ENCODE measurements around the gene TERC.
A peak's percentile ranks its signal among the peaks of the same experiment; 100 is the strongest.
"Not testable (repeated sequence)": the region's sequence is repeated elsewhere in the genome, so short reads cannot be mapped to it uniquely, and the experiment has no call there.

Gene TERC

DNA sequence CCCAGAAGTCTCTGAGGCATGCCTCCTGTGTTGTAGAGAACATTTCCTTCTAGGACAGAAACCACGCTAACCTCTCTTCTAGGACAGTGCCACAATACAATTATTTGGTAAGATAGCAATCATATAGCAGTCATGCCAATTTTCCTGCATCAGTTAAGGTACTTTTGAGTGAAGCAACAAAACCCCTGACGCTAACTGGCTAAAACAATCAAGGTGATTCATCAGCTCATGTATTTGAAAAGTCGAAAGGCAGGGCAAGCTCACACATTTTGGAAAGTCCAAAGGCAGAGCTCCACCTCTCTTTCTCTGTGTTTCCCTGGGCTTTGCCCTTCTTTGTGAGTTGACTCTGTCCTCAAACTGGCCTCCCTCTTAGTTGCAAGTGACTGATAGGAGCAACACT is 10.1 kb downstream of the TERC start:
- no peak for DNase-seq (ENCODE audit: low read depth)
- H3K4me3 ChIP-seq (ENCODE audit: low read depth, low read length) = no peak overlapping the region
- TF ChIP-seq, protein P1, sequence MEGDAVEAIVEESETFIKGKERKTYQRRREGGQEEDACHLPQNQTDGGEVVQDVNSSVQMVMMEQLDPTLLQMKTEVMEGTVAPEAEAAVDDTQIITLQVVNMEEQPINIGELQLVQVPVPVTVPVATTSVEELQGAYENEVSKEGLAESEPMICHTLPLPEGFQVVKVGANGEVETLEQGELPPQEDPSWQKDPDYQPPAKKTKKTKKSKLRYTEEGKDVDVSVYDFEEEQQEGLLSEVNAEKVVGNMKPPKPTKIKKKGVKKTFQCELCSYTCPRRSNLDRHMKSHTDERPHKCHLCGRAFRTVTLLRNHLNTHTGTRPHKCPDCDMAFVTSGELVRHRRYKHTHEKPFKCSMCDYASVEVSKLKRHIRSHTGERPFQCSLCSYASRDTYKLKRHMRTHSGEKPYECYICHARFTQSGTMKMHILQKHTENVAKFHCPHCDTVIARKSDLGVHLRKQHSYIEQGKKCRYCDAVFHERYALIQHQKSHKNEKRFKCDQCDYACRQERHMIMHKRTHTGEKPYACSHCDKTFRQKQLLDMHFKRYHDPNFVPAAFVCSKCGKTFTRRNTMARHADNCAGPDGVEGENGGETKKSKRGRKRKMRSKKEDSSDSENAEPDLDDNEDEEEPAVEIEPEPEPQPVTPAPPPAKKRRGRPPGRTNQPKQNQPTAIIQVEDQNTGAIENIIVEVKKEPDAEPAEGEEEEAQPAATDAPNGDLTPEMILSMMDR (conservative IDR thresholded peaks at IDR 0.05; ENCODE audit: low read depth, low read length) = no peak

DNA sequence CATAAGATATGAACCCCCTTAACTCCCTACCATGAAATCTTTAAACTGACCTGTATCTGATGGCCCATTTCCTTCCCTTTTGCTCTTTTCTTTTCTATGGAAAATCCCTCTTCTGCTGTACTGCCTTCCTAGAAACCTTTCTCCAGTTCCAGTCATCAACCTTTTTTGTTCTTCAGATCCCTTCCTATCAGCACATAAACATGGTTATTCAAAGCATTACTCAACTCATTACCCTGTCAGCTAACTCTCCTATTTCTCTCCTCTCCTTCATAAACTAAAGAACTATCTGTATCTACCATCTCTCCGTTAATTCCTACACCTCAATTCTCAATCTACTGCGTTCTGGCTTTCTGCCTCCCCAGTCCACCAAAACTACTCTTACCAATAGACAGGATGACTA is 13.0 kb downstream of the TERC start:
- H3K4me3 ChIP-seq (ENCODE audit: low read depth, low read length) = no peak overlapping the region
- DNase-seq (ENCODE audit: low read depth) = no peak
- TF ChIP-seq, protein P1 (conservative IDR thresholded peaks at IDR 0.05; ENCODE audit: low read depth, low read length) = no peak

DNA sequence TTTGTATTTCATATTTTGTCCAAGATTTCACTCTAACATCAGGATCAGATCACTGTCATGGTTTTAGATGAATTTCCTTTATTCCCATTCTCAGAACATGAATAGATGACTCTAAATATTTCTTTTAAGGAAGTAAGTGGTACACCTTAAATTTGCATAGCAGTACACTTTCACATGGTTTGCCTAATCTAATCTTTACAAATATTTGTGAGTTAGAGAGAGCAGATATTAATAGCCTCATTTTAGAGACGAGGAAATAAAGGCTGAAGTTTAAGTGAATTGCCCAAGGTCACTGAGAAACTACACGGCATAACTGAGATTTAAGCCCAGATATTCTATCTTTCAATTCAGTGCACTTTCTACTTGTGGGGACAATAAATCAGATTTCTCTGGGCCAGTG is 14.2 kb downstream of the TERC start:
- TF ChIP-seq, protein P1 (conservative IDR thresholded peaks at IDR 0.05; ENCODE audit: low read depth, low read length) = no peak
- no peak overlapping the region for H3K4me3 ChIP-seq (ENCODE audit: low read depth, low read length)
- DNase-seq (ENCODE audit: low read depth) = no peak

DNA sequence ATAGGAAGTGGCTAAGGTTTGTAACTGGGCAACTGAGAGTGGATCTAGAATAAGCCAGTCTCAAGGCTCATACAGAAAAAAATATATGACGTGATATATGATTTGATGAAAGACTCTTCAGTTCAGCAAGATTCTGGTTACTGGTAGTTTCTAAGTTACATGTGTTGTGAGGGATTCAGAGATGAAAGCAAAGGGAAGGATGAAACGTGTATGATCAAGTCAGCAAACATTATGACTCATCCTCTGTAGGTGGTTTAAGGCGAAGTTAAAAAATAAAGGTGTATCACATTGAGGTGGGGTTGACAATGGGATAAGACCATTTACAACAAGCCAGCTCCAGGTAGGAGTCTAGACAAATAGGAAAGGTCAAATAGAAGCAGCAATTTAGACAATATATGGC is 16.2 kb downstream of the TERC start:
- no peak for DNase-seq (ENCODE audit: low read depth)
- no peak overlapping the region for H3K4me3 ChIP-seq (ENCODE audit: low read depth, low read length)
- TF ChIP-seq, protein P1 (conservative IDR thresholded peaks at IDR 0.05; ENCODE audit: low read depth, low read length) = no peak

DNA sequence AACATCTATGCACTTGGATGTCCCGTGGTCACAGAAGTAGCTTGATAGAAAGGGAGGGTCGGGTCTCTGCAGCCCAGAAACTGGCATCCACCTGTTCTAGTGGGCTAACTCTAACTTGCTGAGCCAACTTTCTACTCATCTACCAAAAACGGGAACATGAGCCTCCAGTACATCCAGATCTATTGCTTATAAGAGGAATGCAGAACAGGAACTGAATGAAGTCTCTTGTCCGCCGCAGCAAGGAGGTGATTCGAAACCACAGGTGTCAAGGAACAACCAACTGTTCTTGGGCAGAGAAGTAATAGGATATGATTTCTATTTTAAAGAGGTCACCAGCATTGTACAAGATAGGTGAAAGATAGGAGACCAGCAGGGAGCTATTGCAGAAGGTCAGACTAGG is 17.9 kb downstream of the TERC start:
- no peak for DNase-seq (ENCODE audit: low read depth)
- TF ChIP-seq, protein P1 (conservative IDR thresholded peaks at IDR 0.05; ENCODE audit: low read depth, low read length) = no peak
- H3K4me3 ChIP-seq (ENCODE audit: low read depth, low read length) = no peak overlapping the region

DNA sequence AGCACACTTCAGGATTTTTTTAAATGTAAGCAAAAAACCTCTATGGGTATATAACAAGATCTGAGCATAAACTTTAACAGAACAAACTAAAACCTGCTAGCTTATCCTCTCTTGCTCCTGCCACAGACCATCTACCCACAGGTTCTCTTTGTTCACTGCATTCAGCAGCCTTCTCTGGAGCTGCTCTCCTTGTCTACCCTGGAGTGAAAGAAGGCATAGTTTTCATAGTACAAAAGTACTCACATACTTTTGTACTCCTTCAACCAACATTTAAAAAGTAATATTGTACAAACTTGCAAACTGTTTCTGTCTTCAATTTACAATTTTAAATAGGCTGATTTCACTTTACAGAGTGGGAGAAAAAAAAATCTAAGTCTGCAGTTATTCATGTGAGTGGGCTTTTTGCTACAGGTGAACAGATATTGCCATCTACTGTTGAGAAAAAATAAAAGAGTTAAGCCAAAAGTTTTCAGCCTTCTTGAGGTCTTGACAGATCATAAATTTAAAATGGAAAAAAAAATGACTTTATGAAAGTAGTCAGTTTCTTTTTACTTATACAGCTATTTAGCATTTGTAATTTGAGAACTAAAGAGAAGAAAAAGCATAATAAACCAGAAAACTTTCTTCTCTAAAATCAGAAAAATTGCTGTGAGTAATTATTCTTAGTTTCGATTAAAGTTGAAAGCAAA is 20.4 kb downstream of the TERC start:
- DNase-seq (ENCODE audit: low read depth) = peak; percentile 58
- H3K4me3 ChIP-seq (ENCODE audit: low read depth, low read length) = no peak overlapping the region
- TF ChIP-seq, protein P1 (conservative IDR thresholded peaks at IDR 0.05; ENCODE audit: low read depth, low read length) = peak; percentile 44

DNA sequence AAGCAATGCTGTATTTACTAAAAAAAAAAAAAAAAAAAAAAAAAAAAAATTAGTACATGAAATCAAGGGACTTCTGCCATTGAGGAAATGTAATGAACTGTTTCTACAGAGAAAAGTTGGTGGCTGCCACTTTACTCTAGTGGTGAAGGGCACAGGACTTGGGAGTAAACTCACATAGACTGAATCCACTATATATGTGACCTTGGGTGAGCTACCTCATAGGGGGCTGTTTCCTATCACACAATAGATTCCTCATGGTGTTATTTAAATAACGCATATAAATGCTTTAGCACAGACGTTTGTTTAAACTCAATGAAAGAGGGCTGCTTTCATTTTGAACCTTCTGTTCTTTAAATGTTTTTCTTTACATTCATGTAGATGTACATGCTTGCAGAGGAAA is 25.8 kb downstream of the TERC start:
- TF ChIP-seq, protein P1 (conservative IDR thresholded peaks at IDR 0.05; ENCODE audit: low read depth, low read length) = no peak
- no peak for DNase-seq (ENCODE audit: low read depth)
- no peak overlapping the region for H3K4me3 ChIP-seq (ENCODE audit: low read depth, low read length)

DNA sequence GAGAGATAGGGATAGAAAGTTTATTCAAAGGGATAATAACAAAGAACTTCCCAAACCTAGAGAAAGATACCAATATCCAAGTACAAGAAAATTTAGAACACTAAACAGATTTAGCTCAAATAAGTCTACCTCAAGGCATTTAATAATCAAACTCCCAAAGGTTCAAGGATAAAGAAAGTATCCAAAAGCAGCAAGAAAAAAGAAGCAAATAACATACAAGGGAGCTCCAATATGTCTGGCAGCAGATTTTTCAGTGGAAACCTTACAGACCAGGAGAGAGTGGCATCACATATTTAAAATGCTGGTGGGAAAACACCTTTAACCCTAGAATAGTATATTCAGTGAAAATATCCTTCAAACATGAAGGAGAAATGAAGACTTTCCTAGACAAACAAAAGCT is 33.0 kb downstream of the TERC start:
- DNase-seq (ENCODE audit: low read depth); H3K4me3 ChIP-seq (ENCODE audit: low read depth, low read length): not testable (repeated sequence)
